ENCODE measurements around the gene EGFR.
"Not testable (repeated sequence)": the region's sequence is repeated elsewhere in the genome, so short reads cannot be mapped to it uniquely, and the experiment has no call there.

Gene EGFR

GRCh38 chr7:55033236-55033846 lies 14.5 kb downstream of the EGFR start:
- in situ Hi-C loops (cut with MboI; ENCODE audit: low sequenced_read_pairs, unreplicated experiment) = no loop called here
- no peak for DNase-seq (ENCODE audit: low spot score)
- TF ChIP-seq CTCF (IDR thresholded peaks at IDR 0.05; ENCODE audit: borderline replicate concordance, control extremely low read depth, extremely low read depth, insufficient read depth, missing control alignments) = no peak

GRCh38 chr7:55034776-55035175 lies 16.0 kb downstream of the EGFR start:
- DNase-seq (ENCODE audit: low spot score) = no peak
- no peak for TF ChIP-seq CTCF (IDR thresholded peaks at IDR 0.05; ENCODE audit: borderline replicate concordance, control extremely low read depth, extremely low read depth, insufficient read depth, missing control alignments)
- in situ Hi-C loops (cut with MboI; ENCODE audit: low sequenced_read_pairs, unreplicated experiment) = no loop called here

- DNase-seq (ENCODE audit: low spot score); in situ Hi-C loops (cut with MboI; ENCODE audit: low sequenced_read_pairs, unreplicated experiment): not testable (repeated sequence)
These were observed 16.6 kb downstream of the EGFR start for GRCh38 chr7:55035410-55035809.

GRCh38 chr7:55036950-55037736 lies 18.3 kb downstream of the EGFR start:
- in situ Hi-C loops (cut with MboI; ENCODE audit: low sequenced_read_pairs, unreplicated experiment) = no loop called here
- DNase-seq (ENCODE audit: low spot score) = no peak
- no peak for TF ChIP-seq CTCF (IDR thresholded peaks at IDR 0.05; ENCODE audit: borderline replicate concordance, control extremely low read depth, extremely low read depth, insufficient read depth, missing control alignments)

- TF ChIP-seq CTCF (IDR thresholded peaks at IDR 0.05; ENCODE audit: borderline replicate concordance, control extremely low read depth, extremely low read depth, insufficient read depth, missing control alignments) = no peak
- no peak for DNase-seq (ENCODE audit: low spot score)
- in situ Hi-C loops (cut with MboI; ENCODE audit: low sequenced_read_pairs, unreplicated experiment) = no loop called here
These were observed 25.0 kb downstream of the EGFR start for GRCh38 chr7:55043691-55044370.

- in situ Hi-C loops (cut with MboI; ENCODE audit: low sequenced_read_pairs, unreplicated experiment) = no loop called here
- DNase-seq (ENCODE audit: low spot score) = no peak
- TF ChIP-seq CTCF (IDR thresholded peaks at IDR 0.05; ENCODE audit: borderline replicate concordance, control extremely low read depth, extremely low read depth, insufficient read depth, missing control alignments) = no peak
These were observed 25.5 kb downstream of the EGFR start for GRCh38 chr7:55044371-55044717.

- in situ Hi-C loops (cut with MboI; ENCODE audit: low sequenced_read_pairs, unreplicated experiment) = no loop called here
- DNase-seq (ENCODE audit: low spot score) = no peak
- no peak for TF ChIP-seq CTCF (IDR thresholded peaks at IDR 0.05; ENCODE audit: borderline replicate concordance, control extremely low read depth, extremely low read depth, insufficient read depth, missing control alignments)
These were observed 26.0 kb downstream of the EGFR start for GRCh38 chr7:55044791-55045190.

All from GM13976 (cell line).